ENCODE data around the gene KLF3.

KLF3 gene

DNA sequence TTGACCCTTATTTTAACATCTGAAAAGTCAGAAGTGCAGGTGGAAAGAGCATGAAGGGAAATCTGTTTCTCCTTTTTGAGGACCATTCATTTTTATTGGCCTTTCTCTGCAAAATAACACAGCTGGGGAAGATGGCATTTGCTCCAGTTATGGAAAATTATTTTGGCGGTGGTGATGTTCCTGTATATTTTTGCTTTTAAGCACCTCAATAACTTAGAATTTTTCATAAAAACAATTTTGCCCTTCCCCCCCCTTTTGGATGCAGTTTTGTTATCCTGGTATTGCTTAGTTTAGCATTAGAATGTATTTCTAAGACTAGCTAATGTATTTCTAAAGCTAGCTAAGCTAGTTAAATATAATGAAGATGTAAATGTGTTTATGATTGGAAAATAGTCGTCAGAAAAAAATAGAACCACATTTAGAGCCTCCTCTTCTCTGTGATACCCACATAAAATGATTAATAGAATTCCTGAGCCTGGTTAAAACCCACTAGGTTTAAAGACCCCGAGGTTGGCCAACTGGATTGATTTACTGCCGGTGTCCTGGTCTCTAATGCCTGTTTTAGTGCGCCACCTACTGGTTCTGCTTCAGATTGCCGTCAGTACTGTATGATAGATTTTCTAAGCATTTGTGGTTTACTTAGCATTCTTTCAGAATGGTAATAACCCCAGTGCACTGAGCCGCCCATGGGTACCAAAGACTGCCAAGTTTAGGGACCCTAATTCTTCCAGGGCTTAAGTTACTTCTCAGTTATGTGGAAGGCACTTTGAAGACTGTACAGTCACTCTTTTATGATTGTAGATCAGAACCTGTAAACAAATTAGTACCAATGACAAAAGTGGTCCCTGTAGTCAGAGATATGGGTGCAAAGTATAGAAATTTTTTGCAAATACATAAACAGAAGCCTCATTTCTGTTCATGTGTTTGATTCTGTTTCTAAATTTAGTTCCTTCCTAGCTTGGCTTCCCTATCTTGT is 11.4 kb downstream of the KLF3 start:
- peaks cover 52 to 57% of the 10 kb centered on the region in 2 experiments for H3K4me1 ChIP-seq (ENCODE audit: control insufficient read depth in 1 of 2, insufficient read depth in 1 of 2, low read depth in 1 of 2, low read length in 1 of 2)
- H3K9me3 ChIP-seq, result no peaks in the 10 kb centered on the region
- peak overlapping the region in 1 of 2 experiments; percentile 35 for H3K4me3 ChIP-seq (ENCODE audit: low read depth in 1 of 2, low read length in 1 of 2)
- H3K27me3 ChIP-seq, result no peaks in the 10 kb centered on the region
- TF ChIP-seq, protein P1, sequence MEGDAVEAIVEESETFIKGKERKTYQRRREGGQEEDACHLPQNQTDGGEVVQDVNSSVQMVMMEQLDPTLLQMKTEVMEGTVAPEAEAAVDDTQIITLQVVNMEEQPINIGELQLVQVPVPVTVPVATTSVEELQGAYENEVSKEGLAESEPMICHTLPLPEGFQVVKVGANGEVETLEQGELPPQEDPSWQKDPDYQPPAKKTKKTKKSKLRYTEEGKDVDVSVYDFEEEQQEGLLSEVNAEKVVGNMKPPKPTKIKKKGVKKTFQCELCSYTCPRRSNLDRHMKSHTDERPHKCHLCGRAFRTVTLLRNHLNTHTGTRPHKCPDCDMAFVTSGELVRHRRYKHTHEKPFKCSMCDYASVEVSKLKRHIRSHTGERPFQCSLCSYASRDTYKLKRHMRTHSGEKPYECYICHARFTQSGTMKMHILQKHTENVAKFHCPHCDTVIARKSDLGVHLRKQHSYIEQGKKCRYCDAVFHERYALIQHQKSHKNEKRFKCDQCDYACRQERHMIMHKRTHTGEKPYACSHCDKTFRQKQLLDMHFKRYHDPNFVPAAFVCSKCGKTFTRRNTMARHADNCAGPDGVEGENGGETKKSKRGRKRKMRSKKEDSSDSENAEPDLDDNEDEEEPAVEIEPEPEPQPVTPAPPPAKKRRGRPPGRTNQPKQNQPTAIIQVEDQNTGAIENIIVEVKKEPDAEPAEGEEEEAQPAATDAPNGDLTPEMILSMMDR (IDR thresholded peaks at IDR 0.05), result peak; percentile 94
- H3K27ac ChIP-seq, result peak overlapping the region; percentile 87
- peaks cover 3% of the 10 kb centered on the region for H3K36me3 ChIP-seq

DNA sequence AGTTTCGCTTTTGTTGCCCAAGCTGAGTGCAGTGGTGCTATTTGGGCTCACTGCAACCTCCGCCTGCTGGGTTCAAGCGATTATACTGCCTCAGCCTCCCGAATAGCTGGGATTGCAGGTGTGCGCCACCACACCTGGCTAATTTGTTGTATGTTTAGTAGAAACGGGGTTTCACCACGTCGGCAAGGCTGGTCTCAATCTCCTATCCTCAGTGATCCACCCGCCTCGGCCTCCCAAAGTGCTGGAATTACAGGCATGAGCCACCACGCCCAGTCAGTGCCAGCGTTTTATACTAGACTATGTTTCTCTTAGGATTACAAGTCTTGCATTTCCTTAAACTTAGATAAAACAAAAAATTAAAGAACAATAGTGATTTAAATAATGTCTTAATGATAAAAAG is 13.0 kb downstream of the KLF3 start:
- H3K27ac ChIP-seq, result no peak overlapping the region
- H3K4me1 ChIP-seq (ENCODE audit: control insufficient read depth in 1 of 2, insufficient read depth in 1 of 2, low read depth in 1 of 2, low read length in 1 of 2), result peaks cover 36 to 42% of the 10 kb centered on the region in 2 experiments
- no peaks in the 10 kb centered on the region for H3K9me3 ChIP-seq
- H3K27me3 ChIP-seq, result no peaks in the 10 kb centered on the region
- TF ChIP-seq, protein P1 (IDR thresholded peaks at IDR 0.05), result no peak
- H3K4me3 ChIP-seq (ENCODE audit: low read depth in 1 of 2, low read length in 1 of 2), result no peak overlapping the region
- peaks cover 19% of the 10 kb centered on the region for H3K36me3 ChIP-seq

DNA sequence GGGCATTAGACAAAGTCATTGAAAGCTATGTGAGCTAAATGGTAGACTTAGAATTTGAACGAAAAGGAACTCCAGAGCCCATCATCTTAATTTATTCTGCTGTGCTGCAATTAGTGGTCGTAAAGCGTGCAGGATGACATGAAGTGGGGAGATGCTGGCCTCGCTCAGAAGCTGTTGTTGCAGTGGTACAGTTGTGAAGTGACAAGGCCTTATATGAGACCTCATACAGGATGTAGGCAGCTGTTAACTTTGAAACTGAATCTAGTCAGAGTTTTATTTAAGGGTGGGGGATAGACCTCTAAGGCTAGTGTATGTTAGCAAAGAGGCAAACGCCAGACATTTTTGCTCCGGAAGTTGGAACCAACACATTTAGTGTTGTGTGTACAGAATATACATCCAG is 13.4 kb downstream of the KLF3 start:
- H3K27ac ChIP-seq, result no peak overlapping the region
- peaks cover 23% of the 10 kb centered on the region for H3K36me3 ChIP-seq
- H3K4me1 ChIP-seq (ENCODE audit: control insufficient read depth in 1 of 2, insufficient read depth in 1 of 2, low read depth in 1 of 2, low read length in 1 of 2), result peaks cover 34 to 37% of the 10 kb centered on the region in 2 experiments
- H3K4me3 ChIP-seq (ENCODE audit: low read depth in 1 of 2, low read length in 1 of 2), result no peak overlapping the region
- no peaks in the 10 kb centered on the region for H3K27me3 ChIP-seq
- TF ChIP-seq, protein P1 (IDR thresholded peaks at IDR 0.05), result no peak
- no peaks in the 10 kb centered on the region for H3K9me3 ChIP-seq

DNA sequence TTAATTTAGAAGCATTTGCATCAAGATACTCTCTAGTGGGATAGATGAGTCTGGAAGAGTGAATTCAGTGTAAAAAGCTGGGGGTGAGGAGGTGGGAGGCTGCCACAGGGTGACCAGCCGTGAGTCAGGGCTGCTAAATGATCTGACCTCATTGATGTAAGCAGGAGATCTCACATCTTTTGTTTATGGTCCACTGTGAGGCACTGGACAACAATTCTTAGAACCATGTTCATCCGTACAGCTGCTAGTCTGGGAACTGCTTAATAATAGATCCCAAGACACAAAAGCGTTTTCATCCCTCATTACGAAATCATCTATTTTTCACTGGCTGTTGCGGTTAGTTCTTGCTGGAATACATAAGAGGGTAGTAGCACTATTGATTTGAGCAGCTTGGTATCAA is 14.1 kb downstream of the KLF3 start:
- Histone ChIP-seq H3K9me3 (no peaks in the 10 kb centered on the region), H3K4me3 (ENCODE audit: low read depth in 1 of 2, low read length in 1 of 2) (no peak overlapping the region), H3K36me3 (peaks cover 25% of the 10 kb centered on the region), H3K27me3 (no peaks in the 10 kb centered on the region), H3K4me1 (ENCODE audit: control insufficient read depth in 1 of 2, insufficient read depth in 1 of 2, low read depth in 1 of 2, low read length in 1 of 2) (peaks cover 27 to 31% of the 10 kb centered on the region in 2 experiments), H3K27ac (peak overlapping the region; percentile 21)
- TF ChIP-seq, protein P1 (IDR thresholded peaks at IDR 0.05), result no peak

DNA sequence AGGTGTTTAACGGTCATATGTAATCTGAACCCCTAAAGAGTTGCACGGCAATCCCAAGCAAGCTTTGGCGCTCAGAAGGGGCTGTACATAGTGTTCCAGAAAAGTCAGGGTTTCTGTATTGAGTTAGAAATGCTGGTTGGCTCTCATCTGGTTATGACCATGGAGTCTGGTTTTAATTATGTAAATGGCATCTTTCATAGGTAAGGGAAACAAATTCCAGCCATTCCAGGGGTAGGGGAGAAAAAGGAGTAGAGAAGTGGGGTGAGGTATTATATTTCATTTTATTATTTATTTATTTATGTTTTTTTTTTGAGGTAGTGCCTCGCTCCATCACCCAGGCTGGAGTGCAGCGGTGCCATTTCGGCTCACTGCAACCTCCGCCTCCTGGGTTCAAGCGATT is 15.9 kb downstream of the KLF3 start:
- Histone ChIP-seq H3K36me3 (peaks cover 30% of the 10 kb centered on the region), H3K27ac (no peak overlapping the region), H3K4me1 (ENCODE audit: control insufficient read depth in 1 of 2, insufficient read depth in 1 of 2, low read depth in 1 of 2, low read length in 1 of 2) (peaks cover 9 to 12% of the 10 kb centered on the region in 2 experiments), H3K27me3 (no peaks in the 10 kb centered on the region), H3K4me3 (ENCODE audit: low read depth in 1 of 2, low read length in 1 of 2) (no peak overlapping the region), H3K9me3 (no peaks in the 10 kb centered on the region)
- TF ChIP-seq, protein P1 (IDR thresholded peaks at IDR 0.05), result no peak
